ENCODE data around the gene LRRC8D.

Gene LRRC8D

GRCh38 chr1:89877756-89878155 lies 56.9 kb downstream of the LRRC8D start:
- H3K9me3 ChIP-seq (ENCODE audit: control insufficient read depth, low read length), result no peaks in the 10 kb centered on the region
- no peaks in the 10 kb centered on the region for H3K27me3 ChIP-seq (ENCODE audit: control insufficient read depth, insufficient read depth, low read length)
- H3K36me3 ChIP-seq (ENCODE audit: control insufficient read depth, insufficient read depth, low read length), result no peaks in the 10 kb centered on the region
- TF ChIP-seq, protein P1, sequence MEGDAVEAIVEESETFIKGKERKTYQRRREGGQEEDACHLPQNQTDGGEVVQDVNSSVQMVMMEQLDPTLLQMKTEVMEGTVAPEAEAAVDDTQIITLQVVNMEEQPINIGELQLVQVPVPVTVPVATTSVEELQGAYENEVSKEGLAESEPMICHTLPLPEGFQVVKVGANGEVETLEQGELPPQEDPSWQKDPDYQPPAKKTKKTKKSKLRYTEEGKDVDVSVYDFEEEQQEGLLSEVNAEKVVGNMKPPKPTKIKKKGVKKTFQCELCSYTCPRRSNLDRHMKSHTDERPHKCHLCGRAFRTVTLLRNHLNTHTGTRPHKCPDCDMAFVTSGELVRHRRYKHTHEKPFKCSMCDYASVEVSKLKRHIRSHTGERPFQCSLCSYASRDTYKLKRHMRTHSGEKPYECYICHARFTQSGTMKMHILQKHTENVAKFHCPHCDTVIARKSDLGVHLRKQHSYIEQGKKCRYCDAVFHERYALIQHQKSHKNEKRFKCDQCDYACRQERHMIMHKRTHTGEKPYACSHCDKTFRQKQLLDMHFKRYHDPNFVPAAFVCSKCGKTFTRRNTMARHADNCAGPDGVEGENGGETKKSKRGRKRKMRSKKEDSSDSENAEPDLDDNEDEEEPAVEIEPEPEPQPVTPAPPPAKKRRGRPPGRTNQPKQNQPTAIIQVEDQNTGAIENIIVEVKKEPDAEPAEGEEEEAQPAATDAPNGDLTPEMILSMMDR (IDR thresholded peaks at IDR 0.05), result no peak
- H3K9ac ChIP-seq, result no peak overlapping the region
- H3K4me2 ChIP-seq (ENCODE audit: low read length), result no peak overlapping the region
- no peaks in the 10 kb centered on the region for H3K4me1 ChIP-seq
- H3K27ac ChIP-seq, result no peak overlapping the region
- H3K4me3 ChIP-seq (ENCODE audit: low read depth, low read length), result no peak overlapping the region
- no peak overlapping the region for H2AFZ ChIP-seq
- H3K79me2 ChIP-seq, result no peaks in the 10 kb centered on the region

DNA sequence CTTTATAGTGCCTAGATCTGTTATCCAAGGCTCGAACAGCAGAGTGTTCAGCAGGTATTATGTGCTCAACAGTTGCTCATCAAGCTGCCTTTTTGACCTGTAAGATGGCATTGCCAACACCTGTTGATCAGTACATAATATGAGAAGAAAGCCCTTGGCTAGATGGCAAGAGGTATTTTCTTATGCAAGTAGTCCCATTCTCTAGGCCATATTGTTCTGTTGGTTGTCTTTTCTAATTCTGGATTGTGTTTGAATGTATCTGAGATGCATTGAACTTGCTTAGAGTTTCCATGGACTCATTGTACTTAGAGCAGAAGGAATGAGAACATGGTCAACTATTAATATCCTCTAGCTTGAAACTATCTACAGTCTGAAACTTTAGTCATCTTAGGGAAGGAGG lies 57.4 kb downstream of the LRRC8D start:
- H3K4me3 ChIP-seq (ENCODE audit: low read depth, low read length), result no peak overlapping the region
- H3K36me3 ChIP-seq (ENCODE audit: control insufficient read depth, insufficient read depth, low read length), result no peaks in the 10 kb centered on the region
- no peak overlapping the region for H2AFZ ChIP-seq
- TF ChIP-seq, protein P1 (IDR thresholded peaks at IDR 0.05), result no peak
- H3K27me3 ChIP-seq (ENCODE audit: control insufficient read depth, insufficient read depth, low read length), result no peaks in the 10 kb centered on the region
- H3K79me2 ChIP-seq, result no peaks in the 10 kb centered on the region
- no peaks in the 10 kb centered on the region for H3K9me3 ChIP-seq (ENCODE audit: control insufficient read depth, low read length)
- H3K4me2 ChIP-seq (ENCODE audit: low read length), result no peak overlapping the region
- H3K9ac ChIP-seq, result no peak overlapping the region
- H3K4me1 ChIP-seq, result no peaks in the 10 kb centered on the region
- H3K27ac ChIP-seq, result no peak overlapping the region

DNA sequence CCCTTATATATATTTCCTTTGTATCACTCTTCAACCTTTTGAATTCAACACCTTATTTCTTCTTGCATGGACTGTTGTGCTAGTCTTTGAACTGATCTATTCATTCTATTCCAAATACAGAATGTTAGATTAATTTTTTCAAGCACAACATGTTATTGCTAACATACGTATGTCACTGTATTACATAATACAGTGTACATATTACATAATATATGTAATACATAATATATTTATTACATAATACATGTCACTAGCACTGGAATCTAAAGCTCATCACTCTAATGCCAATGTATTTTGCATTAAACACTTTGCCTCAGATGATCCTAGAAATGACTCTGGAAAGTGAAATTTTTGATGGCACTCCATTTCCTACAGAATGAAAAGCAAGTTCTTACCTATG lies 59.8 kb downstream of the LRRC8D start:
- Histone ChIP-seq H3K27me3 (ENCODE audit: control insufficient read depth, insufficient read depth, low read length) (no peaks in the 10 kb centered on the region), H3K79me2 (no peaks in the 10 kb centered on the region), H3K36me3 (ENCODE audit: control insufficient read depth, insufficient read depth, low read length) (no peaks in the 10 kb centered on the region), H3K4me1 (no peaks in the 10 kb centered on the region), H2AFZ (no peak overlapping the region), H3K27ac (no peak overlapping the region), H3K4me3 (ENCODE audit: low read depth, low read length) (no peak overlapping the region), H3K9ac (no peak overlapping the region), H3K9me3 (ENCODE audit: control insufficient read depth, low read length) (no peaks in the 10 kb centered on the region), H3K4me2 (ENCODE audit: low read length) (no peak overlapping the region)
- TF ChIP-seq, protein P1 (IDR thresholded peaks at IDR 0.05), result no peak

DNA sequence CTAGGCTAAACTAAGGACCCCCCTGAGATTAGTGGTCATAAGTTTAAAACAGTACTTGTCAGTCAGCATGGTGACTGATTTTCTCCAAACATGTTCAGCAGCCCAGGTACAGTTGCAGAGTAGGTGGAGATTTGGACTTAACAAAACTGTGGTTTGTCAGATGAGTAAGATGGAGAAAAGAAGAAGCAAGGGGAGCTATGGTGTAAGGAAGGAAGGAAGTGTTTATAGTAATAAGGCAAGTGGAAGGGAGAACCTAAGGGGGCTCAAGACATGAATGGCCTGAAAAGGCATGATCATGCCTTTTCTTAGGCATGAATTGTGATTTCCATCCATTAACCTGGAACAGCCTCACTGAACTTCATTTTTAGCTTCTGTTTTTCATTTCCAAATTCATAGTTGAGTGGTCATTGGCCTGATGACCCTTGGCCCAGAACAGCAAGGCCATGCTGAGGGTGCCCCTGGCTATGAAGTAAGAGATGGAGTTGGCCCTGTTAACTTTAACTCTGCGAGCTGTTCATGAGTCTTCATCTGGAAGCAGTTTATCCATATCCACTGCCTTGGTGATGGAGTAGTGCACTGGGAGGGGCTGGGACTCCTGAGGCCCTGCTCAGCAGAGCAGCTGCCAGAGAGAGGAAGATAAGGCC lies 60.7 kb downstream of the LRRC8D start:
- no peaks in the 10 kb centered on the region for H3K36me3 ChIP-seq (ENCODE audit: control insufficient read depth, insufficient read depth, low read length)
- H3K27me3 ChIP-seq (ENCODE audit: control insufficient read depth, insufficient read depth, low read length), result no peaks in the 10 kb centered on the region
- H3K9me3 ChIP-seq (ENCODE audit: control insufficient read depth, low read length), result no peaks in the 10 kb centered on the region
- no peak overlapping the region for H2AFZ ChIP-seq
- H3K9ac ChIP-seq, result no peak overlapping the region
- TF ChIP-seq, protein P1 (IDR thresholded peaks at IDR 0.05), result no peak
- H3K79me2 ChIP-seq, result no peaks in the 10 kb centered on the region
- H3K4me2 ChIP-seq (ENCODE audit: low read length), result no peak overlapping the region
- no peaks in the 10 kb centered on the region for H3K4me1 ChIP-seq
- H3K27ac ChIP-seq, result no peak overlapping the region
- no peak overlapping the region for H3K4me3 ChIP-seq (ENCODE audit: low read depth, low read length)

DNA sequence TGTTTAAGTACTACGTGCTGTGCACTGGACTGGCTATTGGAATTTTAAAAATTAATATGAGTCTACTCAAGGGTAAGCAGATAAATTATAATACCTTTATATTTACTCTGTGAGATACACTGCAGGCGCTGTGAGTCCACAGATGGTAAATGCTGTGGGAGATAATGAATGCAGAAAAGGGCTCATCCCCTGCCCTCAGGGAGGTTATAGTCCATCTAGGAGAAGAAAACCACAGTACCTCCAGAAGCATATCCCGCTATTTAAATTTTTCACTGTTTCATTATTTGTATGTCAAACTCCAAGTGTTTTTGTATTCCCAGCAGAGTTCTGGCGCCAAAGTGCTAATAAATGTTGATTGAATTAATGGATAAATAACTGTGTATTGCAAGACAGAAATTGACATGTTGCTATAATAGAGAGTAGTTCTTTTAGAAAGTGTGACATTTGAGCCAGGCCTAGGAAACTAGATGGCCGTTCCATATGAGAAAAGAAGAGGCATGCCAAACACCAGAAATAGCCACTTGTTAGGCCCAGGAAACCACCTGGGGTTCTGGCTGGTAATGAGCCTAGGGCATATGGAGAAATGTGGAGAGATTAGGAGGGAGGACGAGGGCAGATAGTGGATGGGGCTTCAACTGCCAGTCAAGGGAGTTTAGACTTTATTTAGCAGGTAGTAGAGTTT lies 61.7 kb downstream of the LRRC8D start:
- Histone ChIP-seq H3K4me1 (no peaks in the 10 kb centered on the region), H3K36me3 (ENCODE audit: control insufficient read depth, insufficient read depth, low read length) (no peaks in the 10 kb centered on the region), H3K79me2 (no peaks in the 10 kb centered on the region), H2AFZ (no peak overlapping the region), H3K4me2 (ENCODE audit: low read length) (no peak overlapping the region), H3K9me3 (ENCODE audit: control insufficient read depth, low read length) (no peaks in the 10 kb centered on the region), H3K9ac (no peak overlapping the region), H3K27me3 (ENCODE audit: control insufficient read depth, insufficient read depth, low read length) (no peaks in the 10 kb centered on the region), H3K27ac (no peak overlapping the region), H3K4me3 (ENCODE audit: low read depth, low read length) (no peak overlapping the region)
- TF ChIP-seq, protein P1 (IDR thresholded peaks at IDR 0.05), result no peak

All from parathyroid adenoma (tissue), 2 donors.